COR-L47 (cell line): ENCODE data around the gene GPRIN2.
"Not testable (repeated sequence)": the region's sequence is repeated elsewhere in the genome, so short reads cannot be mapped to it uniquely, and the experiment has no call there.

Experiments
- DNase-seq: peaks from one replicate; lab custom pipeline; 2025; lab: John Stamatoyannopoulos, UW

The GPRIN2 gene

GRCh38 chr10:46556515-46557318 is at the start of gene GPRIN2:
TSS of gene GPRIN2 (minus strand) at chr10:46556658. CDS start at chr10:46550736, 5,922 bp downstream.
- no peak for DNase-seq

- DNase-seq, result not testable (repeated sequence)
These were observed 44.1 kb upstream of the GPRIN2 start for GRCh38 chr10:46600516-46600915.

GRCh38 chr10:46597616-46598246 is 41.3 kb upstream of the GPRIN2 start:
- not testable (repeated sequence) for DNase-seq

GRCh38 chr10:46596570-46596969 is 40.1 kb upstream of the GPRIN2 start:
- DNase-seq, result not testable (repeated sequence)

- DNase-seq, result not testable (repeated sequence)
These were observed 38.1 kb upstream of the GPRIN2 start for GRCh38 chr10:46594453-46595063.

GRCh38 chr10:46593307-46593706 is 36.8 kb upstream of the GPRIN2 start:
- DNase-seq, result not testable (repeated sequence)

GRCh38 chr10:46591053-46591452 is 34.6 kb upstream of the GPRIN2 start:
- not testable (repeated sequence) for DNase-seq

GRCh38 chr10:46589589-46589988 is 33.1 kb upstream of the GPRIN2 start:
- not testable (repeated sequence) for DNase-seq

GRCh38 chr10:46588221-46588620 is 31.8 kb upstream of the GPRIN2 start:
- not testable (repeated sequence) for DNase-seq

GRCh38 chr10:46587546-46587945 is 31.1 kb upstream of the GPRIN2 start:
- not testable (repeated sequence) for DNase-seq

GRCh38 chr10:46585246-46585645 is 28.8 kb upstream of the GPRIN2 start:
- DNase-seq, result not testable (repeated sequence)

GRCh38 chr10:46584196-46584595 is 27.7 kb upstream of the GPRIN2 start:
- not testable (repeated sequence) for DNase-seq

GRCh38 chr10:46582568-46582967 is 26.1 kb upstream of the GPRIN2 start:
- not testable (repeated sequence) for DNase-seq

GRCh38 chr10:46581997-46582396 is 25.5 kb upstream of the GPRIN2 start:
- not testable (repeated sequence) for DNase-seq

GRCh38 chr10:46579378-46579777 is 22.9 kb upstream of the GPRIN2 start:
- not testable (repeated sequence) for DNase-seq

- not testable (repeated sequence) for DNase-seq
These were observed 22.2 kb upstream of the GPRIN2 start, which contains the start of gene SYT15 for GRCh38 chr10:46578474-46579178. TSS of gene SYT15 (plus strand) at chr10:46579128. CDS start at chr10:46579169, 41 bp downstream.

- DNase-seq, result not testable (repeated sequence)
These were observed 21.4 kb upstream of the GPRIN2 start for GRCh38 chr10:46577624-46578473.

- not testable (repeated sequence) for DNase-seq
These were observed 17.4 kb upstream of the GPRIN2 start for GRCh38 chr10:46573884-46574283.

- not testable (repeated sequence) for DNase-seq
These were observed 16.9 kb upstream of the GPRIN2 start for GRCh38 chr10:46573314-46573713.

GRCh38 chr10:46572765-46573164 is 16.3 kb upstream of the GPRIN2 start:
- DNase-seq, result not testable (repeated sequence)

- DNase-seq, result not testable (repeated sequence)
These were observed 14.2 kb upstream of the GPRIN2 start for GRCh38 chr10:46570655-46571054.
